ENCODE results near the gene CBX8.

DNA sequence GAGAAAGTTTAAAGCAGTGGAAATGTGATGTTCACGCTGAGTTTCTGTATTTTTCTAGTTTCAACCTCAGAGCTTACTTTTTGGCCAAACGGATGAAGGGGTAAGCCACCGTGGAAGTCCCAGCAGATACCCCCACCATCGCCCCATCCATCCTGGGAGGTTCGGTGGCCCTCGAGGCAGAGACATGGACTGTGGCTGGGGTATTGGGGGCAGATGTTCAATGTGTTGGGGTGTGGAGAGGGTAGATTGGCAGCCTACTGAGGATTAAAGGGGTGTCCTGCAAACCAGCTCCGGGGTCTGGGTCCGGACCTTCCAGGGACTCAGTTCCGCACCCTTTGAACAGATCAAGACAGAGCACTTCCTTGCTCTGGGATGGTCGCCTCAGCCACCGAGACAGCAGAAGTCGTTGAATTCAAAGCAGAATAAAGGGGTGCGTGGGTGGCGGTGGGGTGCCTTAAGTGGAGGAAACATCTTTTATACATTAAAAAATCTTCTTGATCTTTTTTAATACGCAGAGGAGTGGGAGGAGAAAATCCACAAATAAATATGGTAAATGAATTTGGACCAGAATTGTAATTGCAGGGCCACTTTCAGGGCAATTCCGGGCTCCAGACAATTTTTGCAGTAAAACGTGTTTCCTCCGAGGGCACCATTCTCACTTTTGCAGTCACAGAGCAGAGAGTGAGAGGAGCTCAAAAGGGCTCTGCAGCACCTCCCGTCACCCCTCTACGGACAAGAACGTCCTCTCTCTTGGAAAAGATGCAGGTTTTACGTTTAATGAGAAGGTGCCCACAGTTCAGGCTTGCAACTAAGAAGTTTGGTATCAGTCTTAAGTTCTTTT lies 8.2 kb upstream of the CBX8 start:
- TF ChIP-seq, protein P1, sequence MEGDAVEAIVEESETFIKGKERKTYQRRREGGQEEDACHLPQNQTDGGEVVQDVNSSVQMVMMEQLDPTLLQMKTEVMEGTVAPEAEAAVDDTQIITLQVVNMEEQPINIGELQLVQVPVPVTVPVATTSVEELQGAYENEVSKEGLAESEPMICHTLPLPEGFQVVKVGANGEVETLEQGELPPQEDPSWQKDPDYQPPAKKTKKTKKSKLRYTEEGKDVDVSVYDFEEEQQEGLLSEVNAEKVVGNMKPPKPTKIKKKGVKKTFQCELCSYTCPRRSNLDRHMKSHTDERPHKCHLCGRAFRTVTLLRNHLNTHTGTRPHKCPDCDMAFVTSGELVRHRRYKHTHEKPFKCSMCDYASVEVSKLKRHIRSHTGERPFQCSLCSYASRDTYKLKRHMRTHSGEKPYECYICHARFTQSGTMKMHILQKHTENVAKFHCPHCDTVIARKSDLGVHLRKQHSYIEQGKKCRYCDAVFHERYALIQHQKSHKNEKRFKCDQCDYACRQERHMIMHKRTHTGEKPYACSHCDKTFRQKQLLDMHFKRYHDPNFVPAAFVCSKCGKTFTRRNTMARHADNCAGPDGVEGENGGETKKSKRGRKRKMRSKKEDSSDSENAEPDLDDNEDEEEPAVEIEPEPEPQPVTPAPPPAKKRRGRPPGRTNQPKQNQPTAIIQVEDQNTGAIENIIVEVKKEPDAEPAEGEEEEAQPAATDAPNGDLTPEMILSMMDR (IDR thresholded peaks at IDR 0.05; ENCODE audit: low read depth, low read length, poor library complexity, severe bottlenecking): no peak
- TF ChIP-seq EZH2phosphoT487 (IDR thresholded peaks at IDR 0.05; ENCODE audit: borderline replicate concordance, low read length): no peak
